Colonic mucosa (tissue), 4 donors: ENCODE data around the gene FOXA3. TPM values are rescaled to one million over a fixed set of nuclear protein-coding genes. Genes with fewer than 3 reads are reported as not detected.

Experiments used
- DNase-seq: peaks from one replicate; pipeline ENCODE4 v3.0.0-alpha.2; 2020
- H3K27ac ChIP-seq: fragments of 200-600 bp; one replicate; pipeline ENCODE4 v1.8.0; 2021
- H3K27me3 ChIP-seq: fragments of 200-600 bp; one replicate; pipeline ENCODE4 v1.8.0; 2021
- H3K36me3 ChIP-seq: fragments of 200-600 bp; one replicate; pipeline ENCODE4 v1.8.0; 2021
- H3K4me1 ChIP-seq: fragments of 200-600 bp; one replicate; pipeline ENCODE4 v1.8.0; 2021; ENCODE audit warnings: mild to moderate bottlenecking
- H3K4me3 ChIP-seq: fragments of 200-600 bp; one replicate; pipeline ENCODE4 v1.8.0; 2021
- H3K9ac ChIP-seq, 2 donors: one replicate each; pipeline ENCODE4 v1.7.0; 2013; ENCODE audit warnings: control low read depth in 2 of 2, low read depth in 2 of 2, low read length in 2 of 2
- H3K9me3 ChIP-seq: fragments of 200-600 bp; one replicate; pipeline ENCODE4 v1.8.0; 2021
- CTCF ChIP-seq: fragments of 200-600 bp; IDR thresholded peaks from one replicate; pipeline ENCODE4 v1.8.0; 2022; ENCODE audit warnings: antibody characterized with exemption, mild to moderate bottlenecking
- intact Hi-C: fragments of 100-400 bp; cut with DNase I; formaldehyde crosslinking; loops from one replicate; pipeline ENCODE4 v1.14.1; 2022
- total RNA-seq, 2 donors: library from RNA; stranded (reverse); fragmentation: NEBNext Ultra II Directional in 1 of 2; extraction: Animal tissue kit (Norgen Biotek cat#: 25700) in 1 of 2; gene quantifications; one replicate each; pipeline ENCODE4 v1.2.1, GENCODE V29; 2021
- donor health status: healthy.
- donor health status: DM: no; HTN: no; CAD: no.
- donor health status: DM: no; HTN: no; CAD: no.

The FOXA3 gene
- total RNA-seq, 2 donors from 2014 or later, result 48.5 to 55.9 TPM

- H3K27me3 ChIP-seq, result no peaks in the 10 kb centered on the region
- intact Hi-C loops, result no loop called here
Measured at GRCh38 chr19:45825263-45825605, 38.9 kb upstream of the FOXA3 start.

GRCh38 chr19:45825917-45826893 lies 37.9 kb upstream of the FOXA3 start:
- no peak overlapping the region for H3K27ac ChIP-seq
- DNase-seq, result no peak
- no peak overlapping the region for H3K4me3 ChIP-seq
- TF ChIP-seq CTCF, result no peak
- H3K9ac ChIP-seq, result no peak overlapping the region
- H3K9me3 ChIP-seq, result no peaks in the 10 kb centered on the region
- H3K36me3 ChIP-seq, result peaks cover 15% of the 10 kb centered on the region
- H3K4me1 ChIP-seq, result peaks cover 4% of the 10 kb centered on the region
- no peaks in the 10 kb centered on the region for H3K27me3 ChIP-seq
- intact Hi-C loops, result no loop called here

More at GRCh38 chr19:45825263-45825605, 38.9 kb upstream of the FOXA3 start:
- H3K36me3 ChIP-seq, result peaks cover 14% of the 10 kb centered on the region
- TF ChIP-seq CTCF, result no peak
- DNase-seq, result no peak
- H3K9me3 ChIP-seq, result no peaks in the 10 kb centered on the region
- no peak overlapping the region for H3K4me3 ChIP-seq
- peaks cover 4% of the 10 kb centered on the region for H3K4me1 ChIP-seq
- no peak overlapping the region for H3K27ac ChIP-seq
- no peak overlapping the region for H3K9ac ChIP-seq

GRCh38 chr19:45826934-45827333 lies 37.2 kb upstream of the FOXA3 start:
- Histone ChIP-seq H3K9me3 (no peaks in the 10 kb centered on the region), H3K9ac (no peak overlapping the region), H3K27ac (no peak overlapping the region), H3K27me3 (no peaks in the 10 kb centered on the region), H3K4me3 (no peak overlapping the region), H3K4me1 (peaks cover 4% of the 10 kb centered on the region), H3K36me3 (peaks cover 18% of the 10 kb centered on the region)
- no peak for DNase-seq
- no peak for TF ChIP-seq CTCF
- intact Hi-C loops, result no loop called here

- DNase-seq, result no peak
- intact Hi-C loops, result no loop called here
Measured at GRCh38 chr19:45827459-45828093, 36.5 kb upstream of the FOXA3 start.

GRCh38 chr19:45828523-45828922 lies 35.6 kb upstream of the FOXA3 start:
- intact Hi-C loops, result no loop called here
- Histone ChIP-seq H3K4me1 (peaks cover 4% of the 10 kb centered on the region), H3K27me3 (no peaks in the 10 kb centered on the region), H3K9ac (no peak overlapping the region), H3K36me3 (peaks cover 26% of the 10 kb centered on the region), H3K9me3 (no peaks in the 10 kb centered on the region), H3K27ac (no peak overlapping the region), H3K4me3 (no peak overlapping the region)
- no peak for TF ChIP-seq CTCF
- no peak for DNase-seq

More at GRCh38 chr19:45827459-45828093, 36.5 kb upstream of the FOXA3 start:
- H3K9ac ChIP-seq, result no peak overlapping the region
- H3K4me3 ChIP-seq, result no peak overlapping the region
- H3K4me1 ChIP-seq, result peaks cover 4% of the 10 kb centered on the region
- H3K9me3 ChIP-seq, result no peaks in the 10 kb centered on the region
- no peaks in the 10 kb centered on the region for H3K27me3 ChIP-seq
- peaks cover 23% of the 10 kb centered on the region for H3K36me3 ChIP-seq
- H3K27ac ChIP-seq, result no peak overlapping the region
- TF ChIP-seq CTCF, result no peak
